Muscle layer of colon (tissue), 2 donors: ENCODE data around the gene ITGB2.
"Not testable (repeated sequence)": the region's sequence is repeated elsewhere in the genome, so short reads cannot be mapped to it uniquely, and the experiment has no call there.

Experiments
- H3K27ac ChIP-seq: one replicate; pipeline ENCODE4 v1.7.0; 2013; ENCODE audit warnings: low read depth, mild to moderate bottlenecking, low read length, moderate library complexity
- H3K27me3 ChIP-seq, 2 donors: one replicate each; pipeline ENCODE4 v1.7.0; 2013; ENCODE audit warnings: low read length in 2 of 2, mild to moderate bottlenecking in 2 of 2; ENCODE audit not compliant: insufficient read depth in 2 of 2, control insufficient read depth in 1 of 2
- H3K36me3 ChIP-seq: one replicate; pipeline ENCODE4 v1.7.0; 2013; ENCODE audit warnings: mild to moderate bottlenecking, low read length; ENCODE audit not compliant: insufficient read depth
- H3K4me1 ChIP-seq: one replicate; pipeline ENCODE4 v1.7.0; 2013; ENCODE audit warnings: mild to moderate bottlenecking, low read length; ENCODE audit not compliant: insufficient read depth
- H3K4me3 ChIP-seq, 2 donors: one replicate each; pipeline ENCODE4 v1.7.0; 2013; ENCODE audit warnings: low read length in 2 of 2, low read depth in 1 of 2, mild to moderate bottlenecking in 1 of 2, moderate library complexity in 1 of 2
- H3K9ac ChIP-seq: one replicate; pipeline ENCODE4 v1.7.0; 2013; ENCODE audit warnings: low read length
- H3K9me3 ChIP-seq: one replicate; pipeline ENCODE4 v1.7.0; 2013; ENCODE audit warnings: mild to moderate bottlenecking, low read length
- donor health status: abdominal sarcoma.
- donor health status: Adenocarcinoma of cecum.

Gene ITGB2

DNA sequence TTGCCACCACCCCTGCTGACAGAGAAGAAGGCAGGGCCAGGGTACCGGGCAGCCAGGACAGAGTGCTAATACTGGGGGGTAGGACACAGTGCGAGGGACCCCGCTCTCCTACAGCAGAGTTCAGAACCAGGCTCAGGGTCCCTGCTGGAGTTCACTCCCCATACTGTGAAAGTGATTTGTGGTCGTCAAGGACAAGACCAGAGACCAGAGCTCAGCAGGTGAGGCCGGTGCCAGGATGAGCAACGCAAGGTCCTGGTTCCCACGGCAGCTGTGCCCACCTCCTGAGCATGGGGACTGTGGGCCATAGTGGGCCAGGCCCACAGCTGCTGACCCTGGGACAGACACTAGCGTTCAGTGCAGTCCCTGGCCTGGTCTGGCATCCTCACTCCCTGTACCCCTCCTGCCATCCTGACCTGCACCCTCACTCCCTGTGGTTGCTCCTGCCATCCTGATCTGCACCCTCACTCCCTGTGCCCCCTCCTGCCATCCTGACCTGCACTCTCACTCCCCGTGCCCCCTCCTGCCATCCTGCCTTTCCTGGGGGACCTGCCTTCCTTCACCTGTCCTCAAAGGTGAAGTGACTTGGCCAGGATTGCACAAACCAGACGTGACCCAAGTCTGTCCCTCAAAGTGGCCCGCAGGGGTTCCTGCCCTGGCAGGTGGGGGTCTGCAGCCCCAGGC lies 33.4 kb downstream of the ITGB2 start:
- Histone ChIP-seq H3K9ac (no peak overlapping the region), H3K27ac (no peak overlapping the region), H3K4me1 (no peaks in the 10 kb centered on the region), H3K36me3 (no peaks in the 10 kb centered on the region), H3K4me3 (no peak overlapping the region), H3K9me3 (no peaks in the 10 kb centered on the region), H3K27me3 (peaks cover 0 to 6% of the 10 kb centered on the region in 2 donors)

DNA sequence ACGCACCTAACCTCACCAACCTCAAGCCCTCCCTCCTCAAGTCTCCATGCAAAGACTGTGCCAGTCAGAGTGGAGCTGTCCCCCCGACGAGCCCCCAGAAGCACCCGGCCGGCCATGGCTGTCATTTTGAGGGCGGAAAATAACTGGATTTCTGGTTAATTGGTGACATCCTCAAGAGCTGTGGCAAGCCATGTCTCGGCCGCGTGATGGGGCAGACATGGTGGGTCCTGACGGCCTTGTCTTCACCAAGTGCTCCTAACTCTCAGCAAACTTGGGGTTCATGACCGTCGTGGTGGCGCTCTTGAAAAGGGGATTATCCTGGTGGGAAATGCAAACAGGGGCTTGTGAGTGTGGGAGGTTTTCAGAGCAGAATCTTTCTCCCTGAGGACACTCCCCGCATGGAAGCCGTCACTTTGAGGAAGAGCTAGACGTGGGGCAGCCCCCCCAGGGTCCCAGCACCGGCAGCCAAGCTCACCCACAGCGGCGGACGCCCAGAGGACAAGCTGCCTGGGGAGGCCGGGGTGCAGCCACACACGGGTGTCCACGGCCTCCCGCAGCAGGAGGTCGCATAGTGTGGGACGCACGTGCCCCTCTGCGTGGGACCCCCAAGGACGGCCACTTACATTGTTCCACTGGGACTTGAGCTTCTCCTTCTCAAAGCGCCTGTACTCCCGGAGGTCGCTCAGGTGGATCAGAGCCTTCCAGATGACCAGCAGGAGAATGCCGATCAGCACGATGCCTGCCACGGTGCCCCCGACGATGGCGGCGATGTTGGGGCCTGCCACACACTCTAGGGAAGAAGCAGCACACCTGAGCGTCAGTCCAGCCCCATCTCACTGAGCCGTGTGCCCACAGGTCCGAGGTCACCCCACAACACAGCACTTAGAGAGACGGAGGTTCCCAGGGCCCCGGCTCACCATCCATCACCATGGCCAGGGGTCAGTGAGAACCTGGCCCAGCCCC lies 34.3 kb downstream of the ITGB2 start:
- no peaks in the 10 kb centered on the region for H3K9me3 ChIP-seq
- no peak overlapping the region for H3K9ac ChIP-seq
- H3K4me1 ChIP-seq, result no peaks in the 10 kb centered on the region
- H3K27ac ChIP-seq, result no peak overlapping the region
- H3K36me3 ChIP-seq, result no peaks in the 10 kb centered on the region
- H3K27me3 ChIP-seq, result no peaks in the 10 kb centered on the region
- no peak overlapping the region for H3K4me3 ChIP-seq

DNA sequence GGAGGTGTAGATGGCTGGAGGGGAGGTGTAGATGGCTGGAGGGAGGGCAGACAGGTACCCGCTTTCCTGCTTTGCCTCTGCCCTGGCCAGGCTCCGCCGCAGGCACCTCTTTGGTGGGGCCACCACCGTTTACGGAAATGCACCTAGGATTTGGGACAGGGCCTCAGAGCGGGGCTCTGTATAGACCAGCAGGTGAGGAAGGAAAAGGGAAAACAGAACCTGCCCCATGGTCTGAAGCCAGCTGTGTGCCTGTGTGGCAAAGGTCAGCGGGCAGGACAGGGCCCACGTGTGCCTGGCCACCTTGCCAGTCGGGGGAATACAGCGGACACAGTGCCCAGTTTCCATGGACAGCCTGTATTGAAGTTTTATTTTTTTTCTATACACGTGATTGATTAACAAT lies 35.1 kb downstream of the ITGB2 start:
- Histone ChIP-seq H3K9ac (no peak overlapping the region), H3K9me3 (no peaks in the 10 kb centered on the region), H3K4me3 (no peak overlapping the region), H3K36me3 (no peaks in the 10 kb centered on the region), H3K4me1 (no peaks in the 10 kb centered on the region), H3K27ac (no peak overlapping the region), H3K27me3 (no peaks in the 10 kb centered on the region)

DNA sequence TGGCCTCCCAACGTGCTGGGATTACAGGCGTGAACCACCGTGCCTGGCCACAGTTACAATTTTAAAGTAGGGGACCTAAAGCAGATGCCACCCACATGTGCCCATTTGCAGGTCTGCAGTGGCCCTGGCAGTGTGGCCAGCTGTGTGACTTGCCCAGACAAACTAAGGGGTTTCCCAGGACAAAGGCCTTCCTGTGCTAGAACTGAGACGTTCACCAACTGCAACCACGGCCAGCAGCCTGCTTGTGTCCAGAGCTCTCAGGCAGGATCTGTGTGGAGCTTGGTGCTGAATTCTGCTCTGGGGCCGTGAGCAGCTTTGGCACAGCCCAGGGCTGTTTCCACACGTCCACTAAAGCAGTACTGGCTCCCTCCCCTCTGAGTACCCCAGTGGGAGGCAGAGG lies 36.6 kb downstream of the ITGB2 start:
- Histone ChIP-seq H3K27ac (no peak overlapping the region), H3K4me3 (no peak overlapping the region), H3K4me1 (no peaks in the 10 kb centered on the region), H3K9me3 (no peaks in the 10 kb centered on the region), H3K9ac (no peak overlapping the region), H3K36me3 (no peaks in the 10 kb centered on the region), H3K27me3 (no peaks in the 10 kb centered on the region)

DNA sequence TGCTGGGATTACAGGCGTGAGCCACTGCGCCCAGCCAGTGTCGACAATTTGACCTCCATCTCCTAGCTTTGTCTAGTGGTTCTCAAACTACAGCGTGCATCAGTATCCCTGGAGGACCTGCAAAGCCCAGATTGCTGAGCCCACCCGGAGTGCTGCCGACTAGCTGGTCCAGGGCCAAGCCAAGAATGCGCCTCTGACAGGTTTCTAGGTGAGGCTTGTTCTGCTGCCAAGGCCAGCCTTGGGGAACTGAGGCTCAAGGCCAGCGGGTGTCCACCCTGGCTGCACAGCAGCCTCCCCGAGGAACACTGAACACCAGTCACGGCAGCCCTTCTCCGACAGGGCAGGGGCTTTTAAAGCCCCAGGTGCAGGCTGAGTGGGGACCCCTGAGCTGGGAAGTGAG lies 37.4 kb downstream of the ITGB2 start:
- Histone ChIP-seq H3K27ac (no peak overlapping the region), H3K9me3 (no peaks in the 10 kb centered on the region), H3K4me1 (no peaks in the 10 kb centered on the region), H3K4me3 (no peak overlapping the region), H3K27me3 (no peaks in the 10 kb centered on the region), H3K36me3 (no peaks in the 10 kb centered on the region), H3K9ac (no peak overlapping the region)

DNA sequence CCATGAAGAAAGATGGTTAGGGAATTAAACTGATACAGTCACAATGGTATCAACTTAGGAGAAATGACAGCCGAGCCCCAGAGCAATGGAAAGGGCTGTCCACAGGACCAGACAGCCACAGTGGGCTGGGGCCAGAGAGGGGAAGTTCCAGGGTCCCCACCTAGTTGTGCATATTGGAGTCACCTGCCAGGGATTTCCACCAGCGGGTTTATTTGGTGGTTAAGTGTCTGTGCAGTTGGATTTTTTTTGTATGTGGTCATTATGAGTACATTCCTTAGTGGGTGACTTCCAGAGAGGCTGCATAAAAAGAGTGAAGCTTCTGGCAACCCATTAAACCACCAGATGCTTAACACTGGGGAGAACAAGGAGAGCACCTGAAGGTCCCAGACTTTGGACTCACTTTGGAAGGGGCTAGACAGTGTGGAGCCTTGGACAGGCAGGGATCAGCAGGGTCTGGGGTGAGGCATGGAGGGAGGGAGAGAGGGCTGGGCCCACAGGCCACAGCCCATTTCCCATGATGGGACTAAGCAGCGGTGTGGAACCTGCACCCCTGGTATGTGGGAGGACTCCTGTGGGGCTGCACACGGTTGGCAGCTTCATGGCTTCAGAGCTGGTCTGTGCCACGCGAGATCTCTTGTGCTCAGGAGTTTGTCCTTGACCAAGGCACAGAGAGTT lies 39.4 kb downstream of the ITGB2 start:
- Histone ChIP-seq H3K9ac (no peak overlapping the region), H3K27me3 (no peaks in the 10 kb centered on the region), H3K27ac (no peak overlapping the region), H3K4me3 (no peak overlapping the region), H3K36me3 (no peaks in the 10 kb centered on the region), H3K4me1 (no peaks in the 10 kb centered on the region), H3K9me3 (no peaks in the 10 kb centered on the region)

DNA sequence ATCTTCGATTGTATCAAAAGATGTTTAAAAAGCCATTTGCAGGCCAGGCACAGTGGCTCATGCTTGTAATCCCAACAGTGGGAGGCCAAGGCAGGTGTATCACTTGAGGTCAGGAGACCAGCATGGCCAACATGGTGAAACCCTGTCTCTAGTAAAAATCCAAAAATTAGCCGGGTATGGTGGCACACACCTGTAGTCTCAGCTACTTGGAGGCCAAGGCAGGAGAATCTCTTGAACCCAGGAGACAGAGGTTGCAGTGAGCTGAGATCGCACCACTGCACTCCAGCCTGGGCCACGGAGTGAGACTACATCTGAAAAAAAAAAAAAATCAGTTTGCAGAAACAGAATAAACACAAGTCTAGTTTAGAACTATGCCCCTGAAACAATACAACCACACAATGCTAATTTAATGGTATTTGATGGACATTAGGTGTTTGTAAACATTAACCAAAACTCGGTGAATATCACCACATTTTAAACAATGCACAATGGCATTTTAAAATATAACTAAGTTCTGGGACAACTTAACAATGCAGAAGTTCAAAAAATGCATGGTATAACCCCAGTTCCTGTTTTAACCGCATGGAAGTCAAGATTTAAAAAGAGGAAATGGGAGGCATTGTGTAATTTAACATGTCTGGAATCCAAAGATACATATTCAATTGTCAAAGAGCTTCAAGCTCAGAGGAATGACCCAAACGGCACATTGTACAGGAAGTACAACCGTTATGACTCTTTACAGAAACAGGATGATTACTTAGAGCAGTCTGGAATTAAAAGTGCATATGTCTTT lies 40.1 kb downstream of the ITGB2 start:
- Histone ChIP-seq H3K4me3 (no peak overlapping the region), H3K4me1 (peaks cover 3% of the 10 kb centered on the region), H3K27me3 (no peaks in the 10 kb centered on the region), H3K9ac (no peak overlapping the region), H3K27ac (no peak overlapping the region), H3K36me3 (no peaks in the 10 kb centered on the region), H3K9me3 (no peaks in the 10 kb centered on the region)

DNA sequence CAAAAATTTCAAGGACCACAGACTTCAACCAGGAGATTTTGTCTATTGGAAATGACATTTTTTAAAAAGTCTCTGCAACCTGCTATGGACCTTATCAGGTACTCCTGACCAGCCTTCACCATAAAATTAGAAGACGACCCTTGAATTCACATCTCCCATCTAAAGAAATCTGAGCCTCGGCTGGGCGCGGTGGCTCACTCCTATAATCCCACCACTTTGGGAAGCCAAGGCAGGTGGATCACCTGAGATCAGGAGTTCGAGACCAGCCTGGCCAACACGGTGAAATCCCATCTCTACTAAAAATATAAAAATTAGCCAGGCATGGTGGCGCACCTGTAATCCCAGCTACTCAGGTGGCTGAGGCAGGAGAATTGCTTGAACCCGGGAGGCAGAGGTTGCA lies 41.5 kb downstream of the ITGB2 start:
- peaks cover 12% of the 10 kb centered on the region for H3K4me1 ChIP-seq
- not testable (repeated sequence) for H3K27ac ChIP-seq

DNA sequence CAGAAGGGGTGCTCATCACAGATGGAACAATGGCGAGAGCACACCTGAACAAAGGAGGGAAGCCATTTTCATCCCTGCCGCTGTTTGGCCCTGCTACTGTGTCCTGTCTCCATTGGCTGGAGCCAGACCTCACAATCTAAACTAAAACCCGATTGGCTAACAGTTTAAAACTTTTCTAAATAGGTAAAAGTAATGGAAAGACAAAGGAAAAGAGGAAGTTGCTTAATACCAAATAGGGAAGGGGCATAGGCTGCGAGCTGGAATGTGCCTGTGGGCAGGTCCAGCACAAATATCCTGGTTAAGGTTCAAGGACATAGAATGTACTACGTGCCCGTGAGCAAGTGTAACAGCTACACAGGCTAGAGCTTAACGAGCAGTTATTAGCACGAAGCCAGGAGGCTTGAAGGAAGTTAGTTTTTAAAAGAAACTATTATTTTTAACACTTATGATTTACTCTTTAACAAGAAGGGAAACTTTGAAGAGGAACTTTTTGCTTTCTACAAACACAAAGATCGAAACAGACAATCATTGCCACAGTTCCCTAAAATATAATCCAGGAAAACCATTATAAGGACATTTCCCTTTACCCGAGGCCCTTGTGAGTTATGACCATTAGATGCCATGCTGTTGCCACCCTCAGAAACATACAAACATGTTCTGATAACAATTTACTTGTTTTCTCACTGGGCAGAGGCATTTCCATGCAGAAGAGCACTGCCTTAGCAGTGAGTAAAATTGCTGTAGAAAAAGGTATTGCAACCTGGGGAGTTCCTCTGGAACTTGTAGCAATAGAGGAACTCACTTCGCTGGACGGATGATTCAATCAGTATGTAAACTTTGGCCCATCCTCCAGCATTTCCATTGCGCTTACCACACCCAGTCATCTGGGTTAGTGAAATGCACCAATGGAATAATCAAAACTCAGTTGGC lies 42.4 kb downstream of the ITGB2 start:
- Histone ChIP-seq H3K9ac (no peak overlapping the region), H3K9me3 (no peaks in the 10 kb centered on the region), H3K36me3 (no peaks in the 10 kb centered on the region), H3K4me3 (no peak overlapping the region), H3K27ac (no peak overlapping the region), H3K4me1 (peaks cover 12% of the 10 kb centered on the region), H3K27me3 (no peaks in the 10 kb centered on the region)

More for the DNA sequence above, 41.5 kb downstream of the ITGB2 start:
- not testable (repeated sequence) for H3K9me3 ChIP-seq, H3K27me3 ChIP-seq, H3K9ac ChIP-seq, H3K36me3 ChIP-seq, H3K4me3 ChIP-seq

DNA sequence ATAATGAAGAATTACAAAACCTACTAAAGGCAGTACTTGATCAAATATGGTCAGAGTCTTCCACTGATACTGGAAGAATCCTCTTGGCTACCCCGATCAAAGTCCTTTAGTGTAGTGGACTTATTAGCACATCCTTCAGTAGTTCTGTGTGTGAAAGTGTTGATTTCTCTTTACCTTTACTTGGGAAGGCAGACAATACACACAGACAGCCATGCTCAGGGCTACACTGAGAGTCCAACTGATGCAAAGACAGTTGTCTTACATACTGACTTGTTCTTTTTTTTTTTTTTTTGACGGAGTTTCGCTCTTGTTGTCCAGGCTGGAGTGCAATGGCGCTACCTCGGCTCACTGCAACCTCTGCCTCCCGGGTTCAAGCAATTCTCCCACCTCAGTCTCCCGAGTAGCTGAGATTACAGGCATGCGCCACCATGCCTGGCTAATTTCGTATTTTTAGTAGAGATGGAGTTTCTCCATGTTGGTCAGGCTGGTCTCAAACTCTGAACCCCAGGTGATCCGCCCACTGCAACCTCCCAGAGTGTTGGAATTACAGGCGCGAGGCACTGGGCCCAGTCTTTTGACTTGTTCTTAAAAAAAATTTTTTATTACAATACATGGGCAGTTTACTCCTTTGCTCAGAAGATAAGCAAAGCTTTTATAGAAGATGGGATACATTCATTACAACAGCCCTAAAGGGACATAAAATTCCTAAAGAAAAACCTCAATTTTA lies 43.7 kb downstream of the ITGB2 start:
- no peaks in the 10 kb centered on the region for H3K9me3 ChIP-seq
- no peak overlapping the region for H3K9ac ChIP-seq
- no peaks in the 10 kb centered on the region for H3K36me3 ChIP-seq
- H3K27ac ChIP-seq, result no peak overlapping the region
- no peak overlapping the region for H3K4me3 ChIP-seq
- H3K4me1 ChIP-seq, result peaks cover 16% of the 10 kb centered on the region
- no peaks in the 10 kb centered on the region for H3K27me3 ChIP-seq
